SIG-M5 treated with dmso at 0.1 percent for 504 hours (cell line): ENCODE data around the gene SRPK2.
"Not testable (repeated sequence)": the region's sequence is repeated elsewhere in the genome, so short reads cannot be mapped to it uniquely, and the experiment has no call there.

Experiments
- DNase-seq: peaks from one replicate; lab custom pipeline; 2025; ENCODE audit not compliant: unreplicated experiment; lab: John Stamatoyannopoulos, UW

SRPK2 gene

DNA sequence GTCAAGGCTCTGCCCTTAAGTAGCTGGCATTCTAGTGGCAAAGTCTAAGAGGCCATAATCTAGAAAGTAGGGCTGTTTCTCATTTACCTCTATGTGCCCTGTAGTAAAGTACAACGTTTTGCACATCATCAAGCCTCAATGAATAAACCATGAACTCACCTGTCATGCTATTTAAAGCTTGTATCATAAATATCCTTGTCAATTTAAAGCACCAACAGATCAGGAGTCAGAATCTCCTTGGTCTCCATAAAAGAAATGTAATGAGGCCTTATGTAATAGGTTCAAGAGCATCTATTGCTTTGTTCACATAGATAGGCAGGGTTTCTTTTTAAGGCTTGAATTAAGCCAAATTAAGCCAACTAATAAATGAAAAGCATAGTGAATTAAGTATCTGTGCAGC, 192.8 kb downstream of the SRPK2 start:
- DNase-seq = no peak

- not testable (repeated sequence) for DNase-seq
These were observed 193.8 kb downstream of the SRPK2 start for GRCh38 chr7:105194959-105195358.

DNA sequence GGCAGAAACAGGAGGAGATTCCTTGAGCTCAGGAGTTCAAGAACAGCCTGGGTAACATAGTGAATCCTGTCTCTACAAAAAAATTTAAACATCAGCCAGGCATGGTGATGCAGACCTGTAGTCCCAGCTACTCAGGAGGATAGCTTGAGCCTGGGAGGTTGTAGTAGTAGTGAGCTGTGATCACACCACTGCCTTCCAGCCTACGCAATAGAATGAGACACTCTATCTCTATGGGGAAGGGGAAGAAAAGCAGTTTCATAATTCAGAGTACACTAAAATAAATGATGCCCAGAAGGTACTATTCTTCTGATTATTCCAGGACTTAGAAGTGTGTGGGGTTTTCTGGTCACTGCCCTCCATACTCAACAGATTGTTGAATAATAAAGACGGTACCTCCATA, 197.4 kb downstream of the SRPK2 start:
- peak; percentile 33 for DNase-seq

DNA sequence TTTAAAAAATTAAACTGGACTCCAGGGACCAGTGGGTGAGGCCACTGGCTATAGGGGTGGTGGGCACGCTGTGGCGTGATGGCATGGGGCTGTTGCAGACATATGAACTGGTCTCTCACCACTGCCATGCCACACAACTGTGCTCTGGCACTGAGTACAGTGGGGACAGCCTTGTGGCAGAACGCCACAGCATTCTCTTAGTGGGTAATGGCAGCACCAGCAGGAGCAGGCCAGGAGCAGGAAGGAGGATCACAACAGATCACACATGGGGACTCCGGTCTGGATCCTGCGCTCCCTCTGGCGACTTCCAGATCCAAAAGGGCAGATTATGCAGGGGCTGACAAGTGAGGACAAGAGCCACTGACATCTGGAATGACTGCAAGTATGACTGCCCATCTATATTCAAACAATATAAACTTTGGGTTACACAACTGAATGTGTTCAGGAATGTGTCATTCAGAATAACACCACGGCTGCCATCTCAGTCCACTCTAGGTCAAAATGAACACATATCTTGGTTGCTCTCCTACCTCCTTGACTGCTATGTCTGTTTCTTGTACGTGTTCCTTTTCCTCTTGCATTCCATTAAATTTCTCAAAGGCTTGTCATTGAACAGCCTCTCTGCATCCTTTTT, 198.7 kb downstream of the SRPK2 start:
- no peak for DNase-seq

- DNase-seq = no peak
These were observed 200.5 kb downstream of the SRPK2 start for GRCh38 chr7:105188201-105188600.

DNA sequence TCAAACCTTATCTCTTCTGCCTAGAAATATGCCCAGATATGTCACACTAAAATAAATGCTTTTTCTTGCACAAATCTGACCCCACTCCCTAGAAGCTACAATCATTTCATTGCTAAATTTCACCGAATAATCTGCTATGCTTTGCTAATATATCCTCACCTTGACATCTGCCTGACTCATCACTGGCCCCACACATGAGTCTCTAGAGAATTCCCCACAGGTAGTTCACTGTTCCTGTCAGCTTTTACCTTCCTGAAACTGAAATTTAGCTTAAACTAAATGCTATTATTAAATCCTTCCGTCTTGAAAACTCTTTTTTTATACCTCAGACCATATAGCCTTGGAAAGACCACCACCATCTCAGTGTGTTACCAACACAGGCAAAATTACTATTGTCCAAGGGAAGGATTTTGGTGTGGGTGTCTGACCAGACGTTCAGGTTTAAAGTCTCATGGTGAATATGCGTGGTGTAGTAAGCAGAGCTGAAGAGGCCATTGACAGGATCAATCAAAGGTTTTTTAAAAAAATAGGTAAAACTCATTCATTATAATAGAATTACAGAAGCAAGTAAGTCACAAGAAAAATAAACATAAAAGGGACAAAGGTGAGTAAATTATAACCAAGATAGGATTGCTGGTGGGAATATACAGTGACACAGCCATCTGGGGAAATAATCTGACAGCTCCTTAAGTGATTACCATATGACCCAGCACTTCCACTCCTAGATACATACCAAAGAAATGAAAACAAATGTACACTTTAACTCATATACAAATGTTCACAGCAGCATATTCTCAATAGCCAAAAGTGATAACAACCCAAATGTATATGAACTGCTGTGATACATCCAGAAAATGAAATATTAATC, 201.2 kb downstream of the SRPK2 start:
- no peak for DNase-seq

- DNase-seq = no peak
These were observed 203.3 kb downstream of the SRPK2 start for GRCh38 chr7:105185290-105186010.

DNA sequence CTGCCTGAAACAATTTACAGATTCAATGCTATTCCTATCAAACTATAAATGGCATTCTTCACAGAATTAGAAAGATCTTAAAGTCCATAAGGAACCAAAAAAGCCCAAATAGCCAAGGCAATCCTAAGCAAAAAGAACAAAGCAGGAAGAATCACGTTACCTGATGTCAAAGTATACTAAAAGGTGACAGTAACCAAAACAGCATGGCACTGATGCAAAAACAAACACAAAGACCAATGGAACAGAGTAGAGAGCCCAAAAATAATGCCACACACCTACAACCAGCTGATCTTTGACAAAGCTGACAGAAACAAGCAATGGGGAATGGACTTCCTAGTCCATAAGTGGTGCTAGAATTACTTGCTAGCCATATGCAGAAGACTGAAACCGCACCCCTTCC, 208.7 kb downstream of the SRPK2 start:
- DNase-seq = no peak

GRCh38 chr7:105178928-105179541, 209.7 kb downstream of the SRPK2 start:
- DNase-seq = no peak

DNA sequence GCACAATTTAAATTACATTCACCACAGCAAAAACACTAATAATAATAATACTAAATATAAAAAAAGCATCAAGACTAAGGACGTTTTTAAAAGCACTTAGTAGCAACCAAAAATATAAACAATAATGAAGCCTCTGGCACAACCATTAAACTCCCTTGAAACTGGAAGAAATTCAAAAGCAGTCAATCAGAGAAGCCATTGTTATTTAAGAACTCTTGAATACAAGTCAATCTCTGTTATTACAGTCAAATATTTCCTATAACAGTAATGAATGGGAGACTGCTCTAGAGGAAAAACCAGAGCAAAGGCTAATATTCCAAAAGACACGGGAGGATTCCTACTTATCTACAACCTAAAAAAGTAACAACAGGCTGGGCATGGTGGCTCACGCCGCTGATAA, 210.5 kb downstream of the SRPK2 start:
- no peak for DNase-seq

GRCh38 chr7:105177026-105177425, 211.7 kb downstream of the SRPK2 start:
- DNase-seq = no peak

- DNase-seq = no peak
These were observed 215.1 kb downstream of the SRPK2 start for GRCh38 chr7:105173586-105173985.

GRCh38 chr7:105164751-105165150, 224.0 kb downstream of the SRPK2 start:
- DNase-seq = no peak

DNA sequence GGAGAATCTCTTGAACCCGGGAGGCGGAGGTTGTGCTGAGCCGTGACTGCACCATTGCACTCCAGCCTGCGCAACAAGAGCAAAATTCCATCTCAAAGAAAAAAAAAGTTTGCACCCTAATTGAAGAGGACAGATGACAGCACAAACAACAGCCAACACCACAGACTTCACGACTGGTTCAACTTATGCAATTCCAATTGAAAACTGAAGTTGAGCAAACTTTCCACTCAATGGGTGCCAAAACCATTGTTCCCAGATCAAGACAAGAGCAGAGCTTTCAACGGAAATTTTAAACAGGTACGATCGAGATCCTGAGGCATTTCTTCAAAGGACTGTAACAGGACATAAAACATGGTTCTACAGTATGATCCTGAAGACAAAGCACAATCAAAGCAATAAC, 225.0 kb downstream of the SRPK2 start:
- no peak for DNase-seq

DNA sequence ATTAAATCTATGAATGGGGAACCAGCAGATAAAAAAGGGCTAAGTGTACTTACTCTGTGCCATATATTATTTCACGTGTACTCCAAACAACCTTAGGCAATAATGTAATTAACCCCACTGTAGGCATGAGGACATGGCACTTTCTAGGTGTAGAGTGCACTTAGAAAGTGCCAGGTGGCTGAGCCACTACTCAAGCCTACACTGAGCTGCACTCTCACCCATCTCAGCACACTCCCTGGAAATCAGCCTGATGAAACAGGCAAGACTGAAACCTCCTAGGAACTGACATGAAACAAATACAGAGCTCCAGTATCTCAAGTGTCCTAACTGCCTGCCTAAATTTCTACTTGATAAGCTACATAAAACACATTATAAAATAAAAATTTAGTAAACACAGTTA, 227.4 kb downstream of the SRPK2 start:
- DNase-seq = no peak

- DNase-seq = no peak
These were observed 231.4 kb downstream of the SRPK2 start for GRCh38 chr7:105157278-105157677.

DNA sequence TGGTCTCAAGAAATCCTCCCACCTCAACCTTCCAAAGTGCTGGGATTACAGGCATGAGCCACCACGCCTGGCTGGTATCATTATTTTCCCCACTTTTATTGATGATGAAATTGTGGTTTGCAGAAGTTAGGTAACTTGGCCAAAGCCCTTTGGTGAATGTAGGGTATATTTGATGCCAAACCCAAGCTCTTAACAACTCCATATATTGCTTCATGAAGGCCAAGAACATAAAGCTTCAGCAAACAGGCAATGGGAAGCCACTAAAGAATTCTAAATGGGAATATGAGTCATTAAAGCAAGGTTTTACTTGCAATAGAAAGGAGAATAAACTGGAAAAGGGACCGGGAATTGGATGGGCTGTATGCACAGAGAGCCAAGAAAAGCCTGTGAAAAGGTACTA, 232.0 kb downstream of the SRPK2 start:
- DNase-seq = no peak

- DNase-seq = no peak
These were observed 234.6 kb downstream of the SRPK2 start for GRCh38 chr7:105154084-105154483.

DNA sequence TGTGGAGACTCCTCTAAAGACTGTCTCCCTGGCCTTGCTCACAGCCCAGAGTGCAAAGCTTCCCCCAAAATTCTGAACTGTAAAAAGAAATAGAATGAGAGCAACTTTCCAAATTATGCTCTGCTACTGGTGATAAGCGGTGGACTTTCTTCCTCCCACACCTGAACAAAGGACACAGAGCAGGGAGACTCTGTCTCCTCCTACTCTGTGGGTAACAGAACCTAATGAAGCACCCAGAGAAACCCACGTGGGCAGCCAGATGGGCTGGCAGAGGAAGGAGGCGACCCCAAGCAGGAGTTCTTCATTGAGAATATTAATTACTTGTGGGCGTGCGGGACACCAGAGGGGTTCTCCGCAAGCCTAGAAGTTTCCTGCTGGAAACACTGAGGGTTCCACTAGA, 235.2 kb downstream of the SRPK2 start:
- no peak for DNase-seq

DNA sequence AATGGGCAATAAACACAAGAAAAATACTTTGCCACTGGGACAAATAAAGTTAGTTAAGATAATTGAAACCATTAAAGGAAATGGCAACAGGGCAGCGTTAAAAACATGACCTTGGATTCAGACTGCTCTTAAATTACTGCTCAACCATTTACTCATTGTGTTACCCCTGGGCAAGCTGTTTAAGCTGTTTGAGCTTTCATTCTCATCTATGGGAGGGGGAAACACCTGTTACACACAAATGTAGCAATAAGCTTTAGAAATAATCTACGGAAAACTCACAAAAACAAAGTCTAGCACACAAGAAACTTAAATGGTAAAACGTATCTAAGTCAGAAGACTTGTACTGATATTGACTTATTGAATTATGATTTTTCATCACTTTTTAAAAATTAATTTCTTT, 237.6 kb downstream of the SRPK2 start:
- no peak for DNase-seq

DNA sequence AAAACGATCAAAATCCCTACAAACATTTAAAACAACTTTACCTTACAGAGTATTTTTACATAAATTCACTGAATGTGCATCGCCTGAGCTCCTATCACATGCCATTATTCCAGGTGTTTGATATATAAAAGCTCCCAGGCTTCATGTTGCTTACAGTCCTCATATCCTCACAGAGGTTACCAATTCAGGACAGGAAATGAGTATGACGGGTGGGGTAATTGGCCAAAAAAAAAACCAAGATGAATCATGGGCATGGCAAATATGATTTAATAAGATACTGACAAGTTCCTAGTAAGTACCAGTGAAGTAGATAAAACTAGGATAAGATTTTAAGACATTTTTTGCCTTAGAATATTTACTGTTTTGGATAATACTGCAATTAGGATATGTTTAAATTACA, 238.9 kb downstream of the SRPK2 start:
- no peak for DNase-seq

DNA sequence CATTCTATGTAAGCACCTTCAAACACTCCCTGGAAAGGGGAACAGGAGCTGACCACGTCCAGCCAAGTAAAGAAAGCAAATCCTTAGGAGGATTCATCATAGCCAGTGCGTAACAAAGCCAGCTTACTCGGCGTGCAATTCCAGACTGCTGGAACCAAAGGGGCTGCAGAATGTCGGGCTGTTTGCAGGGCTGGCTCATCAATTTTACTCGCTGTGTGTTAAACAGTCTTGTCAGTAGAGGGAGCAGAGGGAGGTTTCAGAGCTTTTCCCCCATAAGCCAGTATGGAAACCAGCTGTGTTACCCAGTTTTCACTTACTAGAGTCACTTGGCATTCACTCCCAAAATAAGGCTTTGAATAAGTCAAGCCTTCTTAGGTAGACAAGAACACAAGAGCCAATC, 247.7 kb downstream of the SRPK2 start:
- peak; percentile 30 for DNase-seq
